ENCODE data around the gene TOP3B. TPM values are rescaled to one million over a fixed set of nuclear protein-coding genes. Genes with fewer than 3 reads are reported as not detected.

Gene TOP3B
- total RNA-seq, 1 donor from 2014 or later = 63.3 TPM

DNA sequence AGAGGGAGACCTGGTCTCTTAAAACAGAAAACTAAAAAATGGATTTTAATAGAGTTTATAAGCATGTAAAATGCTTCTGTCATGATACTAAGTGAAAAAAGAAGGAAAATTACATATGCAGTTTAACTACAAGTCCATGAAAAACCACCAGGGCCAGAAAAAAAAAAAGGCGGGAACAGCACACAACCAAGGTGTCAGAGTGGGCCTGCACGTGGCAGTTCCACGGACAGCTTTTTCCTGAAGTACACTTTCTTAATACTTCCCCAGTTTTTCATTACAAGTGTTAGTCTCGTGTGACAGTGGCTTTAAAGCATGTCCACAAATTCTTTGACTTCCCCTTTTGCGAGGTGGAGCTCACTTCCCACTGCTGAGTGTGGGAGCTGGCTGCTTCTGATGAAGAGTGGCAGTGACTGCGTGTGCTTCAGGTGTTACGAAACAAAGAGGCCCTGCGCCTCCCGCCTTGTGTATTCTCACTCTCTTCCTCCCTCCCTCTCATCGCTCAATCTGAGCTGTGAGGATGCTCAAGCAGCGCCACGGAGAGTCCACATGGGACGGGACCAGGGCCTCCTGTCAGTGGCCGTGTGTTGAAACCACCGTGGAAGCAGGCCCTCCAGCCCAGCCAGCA lies 46.3 kb downstream of the TOP3B start:
- TF ChIP-seq, protein P1, sequence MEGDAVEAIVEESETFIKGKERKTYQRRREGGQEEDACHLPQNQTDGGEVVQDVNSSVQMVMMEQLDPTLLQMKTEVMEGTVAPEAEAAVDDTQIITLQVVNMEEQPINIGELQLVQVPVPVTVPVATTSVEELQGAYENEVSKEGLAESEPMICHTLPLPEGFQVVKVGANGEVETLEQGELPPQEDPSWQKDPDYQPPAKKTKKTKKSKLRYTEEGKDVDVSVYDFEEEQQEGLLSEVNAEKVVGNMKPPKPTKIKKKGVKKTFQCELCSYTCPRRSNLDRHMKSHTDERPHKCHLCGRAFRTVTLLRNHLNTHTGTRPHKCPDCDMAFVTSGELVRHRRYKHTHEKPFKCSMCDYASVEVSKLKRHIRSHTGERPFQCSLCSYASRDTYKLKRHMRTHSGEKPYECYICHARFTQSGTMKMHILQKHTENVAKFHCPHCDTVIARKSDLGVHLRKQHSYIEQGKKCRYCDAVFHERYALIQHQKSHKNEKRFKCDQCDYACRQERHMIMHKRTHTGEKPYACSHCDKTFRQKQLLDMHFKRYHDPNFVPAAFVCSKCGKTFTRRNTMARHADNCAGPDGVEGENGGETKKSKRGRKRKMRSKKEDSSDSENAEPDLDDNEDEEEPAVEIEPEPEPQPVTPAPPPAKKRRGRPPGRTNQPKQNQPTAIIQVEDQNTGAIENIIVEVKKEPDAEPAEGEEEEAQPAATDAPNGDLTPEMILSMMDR (IDR thresholded peaks at IDR 0.05; ENCODE audit: unreplicated experiment) = no peak
- H3K36me3 Mint-ChIP-seq = peaks cover 18% of the 10 kb centered on the region
- H3K27ac Mint-ChIP-seq = no peak overlapping the region
- no peak overlapping the region for H3K4me3 Mint-ChIP-seq
- DNase-seq (ENCODE audit: low spot score in 2 of 2, unreplicated experiment in 2 of 2) = no peak
- H3K4me1 Mint-ChIP-seq = peaks cover 19% of the 10 kb centered on the region
- H3K27me3 Mint-ChIP-seq (ENCODE audit: low read depth) = no peaks in the 10 kb centered on the region
- no peaks in the 10 kb centered on the region for H3K9me3 Mint-ChIP-seq

DNA sequence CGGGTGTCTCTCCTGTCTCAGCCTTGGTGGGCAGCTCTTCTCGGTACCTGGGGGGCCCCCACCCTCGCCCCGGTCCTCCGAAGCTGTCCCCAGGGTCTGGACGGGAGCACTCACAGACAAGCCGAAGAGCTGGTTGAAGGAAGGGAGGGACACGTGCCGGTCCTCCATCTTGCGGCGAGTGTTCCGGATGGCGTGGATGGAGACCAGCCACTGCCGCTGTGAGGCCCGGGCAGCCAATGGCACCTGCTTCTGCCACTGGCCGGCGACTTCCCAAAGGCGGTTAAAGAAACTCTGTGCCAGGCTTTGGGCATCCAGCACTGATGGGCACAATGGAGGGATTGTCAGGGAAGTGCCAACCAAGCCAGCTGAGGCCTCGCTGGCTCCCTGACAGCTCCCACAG lies 48.7 kb downstream of the TOP3B start:
- DNase-seq (ENCODE audit: low spot score in 2 of 2, unreplicated experiment in 2 of 2) = no peak
- TF ChIP-seq, protein P1 (IDR thresholded peaks at IDR 0.05; ENCODE audit: unreplicated experiment) = no peak
- Mint-ChIP-seq H3K27ac (no peak overlapping the region), H3K36me3 (peaks cover 27% of the 10 kb centered on the region), H3K9me3 (no peaks in the 10 kb centered on the region), H3K27me3 (ENCODE audit: low read depth) (no peaks in the 10 kb centered on the region), H3K4me1 (peaks cover 13% of the 10 kb centered on the region), H3K4me3 (no peak overlapping the region)

DNA sequence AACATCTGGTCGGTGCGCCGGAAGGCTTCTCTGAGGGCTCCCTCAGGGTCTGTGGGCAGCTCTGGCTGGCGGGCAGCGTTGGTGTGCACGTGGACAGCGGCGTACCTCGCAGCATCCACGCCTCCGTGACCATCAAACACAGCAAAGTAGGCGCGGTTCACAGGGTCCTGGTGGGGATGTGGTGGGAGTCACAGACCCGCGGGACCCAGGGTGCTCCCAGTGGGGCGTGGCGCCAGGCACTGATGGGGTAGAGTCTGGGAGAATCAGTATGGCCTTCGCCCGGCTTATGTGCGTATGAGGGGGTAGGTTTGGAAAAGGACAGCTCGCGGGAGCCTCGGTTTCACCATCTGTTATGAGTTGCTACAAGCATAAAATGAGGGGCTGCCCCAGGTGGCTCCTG lies 49.2 kb downstream of the TOP3B start:
- no peaks in the 10 kb centered on the region for H3K27me3 Mint-ChIP-seq (ENCODE audit: low read depth)
- peaks cover 10% of the 10 kb centered on the region for H3K4me1 Mint-ChIP-seq
- TF ChIP-seq, protein P1 (IDR thresholded peaks at IDR 0.05; ENCODE audit: unreplicated experiment) = no peak
- H3K9me3 Mint-ChIP-seq = no peaks in the 10 kb centered on the region
- H3K4me3 Mint-ChIP-seq = no peak overlapping the region
- no peak overlapping the region for H3K27ac Mint-ChIP-seq
- H3K36me3 Mint-ChIP-seq = peaks cover 28% of the 10 kb centered on the region
- DNase-seq (ENCODE audit: low spot score in 2 of 2, unreplicated experiment in 2 of 2) = no peak

DNA sequence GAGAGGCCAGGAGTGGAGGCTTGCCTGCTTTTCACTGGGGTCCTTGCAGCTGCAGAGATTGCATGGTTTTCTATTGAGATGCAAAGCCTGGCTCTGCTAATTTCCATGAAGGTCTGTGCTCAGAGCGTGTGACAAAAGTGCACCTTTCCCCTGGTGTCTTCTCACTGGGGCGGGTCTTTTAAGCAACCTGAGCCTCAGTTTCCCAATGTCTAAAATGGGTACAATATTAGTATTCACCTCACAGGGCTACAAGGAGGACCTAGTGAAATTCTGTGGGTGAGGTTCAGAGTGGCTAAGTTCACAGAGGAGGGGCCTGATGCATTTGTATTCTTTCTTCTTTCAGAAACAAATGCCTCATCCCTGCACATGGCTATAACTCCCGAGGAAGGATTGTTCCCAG lies 50.2 kb downstream of the TOP3B start:
- H3K36me3 Mint-ChIP-seq = peaks cover 28% of the 10 kb centered on the region
- peaks cover 4% of the 10 kb centered on the region for H3K4me1 Mint-ChIP-seq
- no peak overlapping the region for H3K27ac Mint-ChIP-seq
- H3K4me3 Mint-ChIP-seq = no peak overlapping the region
- no peaks in the 10 kb centered on the region for H3K9me3 Mint-ChIP-seq
- no peak for DNase-seq (ENCODE audit: low spot score in 2 of 2, unreplicated experiment in 2 of 2)
- TF ChIP-seq, protein P1 (IDR thresholded peaks at IDR 0.05; ENCODE audit: unreplicated experiment) = no peak
- H3K27me3 Mint-ChIP-seq (ENCODE audit: low read depth) = no peaks in the 10 kb centered on the region

DNA sequence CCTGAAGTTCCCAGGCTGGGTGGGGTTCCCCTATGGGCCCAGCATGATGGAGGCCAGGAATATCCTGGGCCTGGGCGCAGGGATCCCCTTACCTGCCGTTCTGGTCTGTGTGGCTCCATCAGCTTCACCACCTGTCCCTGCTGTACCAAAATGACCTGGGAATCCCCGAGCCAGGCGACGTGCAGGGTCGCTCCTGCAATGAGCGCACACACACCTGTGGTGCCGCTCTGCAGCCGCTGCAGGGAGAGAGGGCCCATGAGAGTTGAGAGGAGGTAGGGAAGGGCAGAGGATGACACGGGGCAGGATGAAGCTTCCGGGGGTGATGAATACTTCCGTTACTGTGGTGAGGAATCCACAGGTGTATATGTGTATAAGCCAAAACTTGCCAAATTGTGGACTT lies 51.5 kb downstream of the TOP3B start:
- TF ChIP-seq, protein P1 (IDR thresholded peaks at IDR 0.05; ENCODE audit: unreplicated experiment) = no peak
- Mint-ChIP-seq H3K4me3 (no peak overlapping the region), H3K27ac (no peak overlapping the region), H3K9me3 (no peaks in the 10 kb centered on the region), H3K4me1 (peaks cover 3% of the 10 kb centered on the region), H3K27me3 (ENCODE audit: low read depth) (no peaks in the 10 kb centered on the region), H3K36me3 (peaks cover 23% of the 10 kb centered on the region)
- DNase-seq (ENCODE audit: low spot score in 2 of 2, unreplicated experiment in 2 of 2) = no peak

DNA sequence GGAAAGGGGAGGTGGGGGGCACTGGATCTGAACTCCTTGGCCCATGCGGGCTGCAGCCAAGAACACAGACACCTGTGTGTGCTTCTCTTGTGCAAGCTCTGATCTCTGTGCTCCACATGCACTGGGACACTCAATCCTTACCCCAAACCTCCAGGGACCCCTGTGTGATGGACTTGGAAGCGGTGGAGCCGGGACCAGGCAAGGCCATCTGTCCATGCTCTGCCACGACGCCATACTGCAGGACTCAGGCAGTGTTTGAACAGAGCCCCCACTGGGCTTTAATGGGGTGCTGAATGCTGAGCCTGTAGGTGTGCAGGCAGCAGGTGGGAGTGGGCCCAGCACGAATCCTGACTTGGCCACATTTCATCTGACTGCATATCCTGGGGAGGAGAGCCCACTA lies 53.3 kb downstream of the TOP3B start:
- DNase-seq (ENCODE audit: low spot score in 2 of 2, unreplicated experiment in 2 of 2) = no peak
- Mint-ChIP-seq H3K27me3 (ENCODE audit: low read depth) (no peaks in the 10 kb centered on the region), H3K27ac (no peak overlapping the region), H3K4me1 (peaks cover 7% of the 10 kb centered on the region), H3K36me3 (peaks cover 19% of the 10 kb centered on the region), H3K9me3 (no peaks in the 10 kb centered on the region), H3K4me3 (no peak overlapping the region)
- TF ChIP-seq, protein P1 (IDR thresholded peaks at IDR 0.05; ENCODE audit: unreplicated experiment) = no peak
